ENCODE results near the gene PPP2R5A.

GRCh38 chr1:212353181-212353580 is 68.0 kb downstream of the PPP2R5A start:
- TF ChIP-seq, protein P1, sequence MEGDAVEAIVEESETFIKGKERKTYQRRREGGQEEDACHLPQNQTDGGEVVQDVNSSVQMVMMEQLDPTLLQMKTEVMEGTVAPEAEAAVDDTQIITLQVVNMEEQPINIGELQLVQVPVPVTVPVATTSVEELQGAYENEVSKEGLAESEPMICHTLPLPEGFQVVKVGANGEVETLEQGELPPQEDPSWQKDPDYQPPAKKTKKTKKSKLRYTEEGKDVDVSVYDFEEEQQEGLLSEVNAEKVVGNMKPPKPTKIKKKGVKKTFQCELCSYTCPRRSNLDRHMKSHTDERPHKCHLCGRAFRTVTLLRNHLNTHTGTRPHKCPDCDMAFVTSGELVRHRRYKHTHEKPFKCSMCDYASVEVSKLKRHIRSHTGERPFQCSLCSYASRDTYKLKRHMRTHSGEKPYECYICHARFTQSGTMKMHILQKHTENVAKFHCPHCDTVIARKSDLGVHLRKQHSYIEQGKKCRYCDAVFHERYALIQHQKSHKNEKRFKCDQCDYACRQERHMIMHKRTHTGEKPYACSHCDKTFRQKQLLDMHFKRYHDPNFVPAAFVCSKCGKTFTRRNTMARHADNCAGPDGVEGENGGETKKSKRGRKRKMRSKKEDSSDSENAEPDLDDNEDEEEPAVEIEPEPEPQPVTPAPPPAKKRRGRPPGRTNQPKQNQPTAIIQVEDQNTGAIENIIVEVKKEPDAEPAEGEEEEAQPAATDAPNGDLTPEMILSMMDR (conservative IDR thresholded peaks at IDR 0.05; ENCODE audit: low read length): no peak
- TF ChIP-seq EZH2phosphoT487 (IDR thresholded peaks at IDR 0.05; ENCODE audit: borderline replicate concordance, low read depth, low read length): no peak
